HFFc6 (cell line): Measurements from ENCODE around the gene IQCN. TPM values are rescaled to one million over a fixed set of nuclear protein-coding genes. Genes with fewer than 3 reads are reported as not detected.
A peak's percentile ranks its signal among the peaks of the same experiment; 100 is the strongest.

ENCODE experiments used
- DNase-seq: peaks from one replicate; pipeline ENCODE4 v3.0.0-alpha.2; 2018
- H3K27ac Mint-ChIP-seq: 2 replicates; pipeline ENCODE4 v1.8.0; 2020; ENCODE audit warnings: mild to moderate bottlenecking, mixed read lengths
- H3K27me3 Mint-ChIP-seq: 2 replicates; pipeline ENCODE4 v1.8.0; 2021; ENCODE audit warnings: mild to moderate bottlenecking, moderate library complexity, mixed read lengths; ENCODE audit not compliant: insufficient read depth
- H3K36me3 Mint-ChIP-seq: 2 replicates; pipeline ENCODE4 v1.8.0; 2021; ENCODE audit warnings: low read depth, mixed read lengths
- H3K4me1 Mint-ChIP-seq: 2 replicates; pipeline ENCODE4 v1.8.0; 2020; ENCODE audit warnings: low read depth, mixed read lengths
- H3K4me3 Mint-ChIP-seq: 2 replicates; pipeline ENCODE4 v1.8.0; 2020; ENCODE audit warnings: mild to moderate bottlenecking, moderate library complexity, mixed read lengths
- H3K9me3 Mint-ChIP-seq: 2 replicates; pipeline ENCODE4 v1.8.0; 2020; ENCODE audit warnings: mild to moderate bottlenecking, mixed read lengths
- CTCF ChIP-seq: fragments of 200-600 bp; sonication (generic); IDR thresholded peaks from 2 replicates; pipeline ENCODE4 v1.5.0; 2021; ENCODE audit warnings: antibody characterized with exemption, mild to moderate bottlenecking
- total RNA-seq, 6 experiments: library from RNA; stranded (reverse); fragmentation: NEBNext Ultra II Directional; extraction: Animal tissue kit (Norgen Biotek cat#: 25700); gene quantifications; 2 replicates in 1 of 6; 3 replicates in 5 of 6; pipeline ENCODE4 v1.2.3, GENCODE V29; 2021

Gene IQCN
- total RNA-seq, 6 experiments from 2014 or later: 0.40 to 0.87 (median 0.55) TPM

DNA sequence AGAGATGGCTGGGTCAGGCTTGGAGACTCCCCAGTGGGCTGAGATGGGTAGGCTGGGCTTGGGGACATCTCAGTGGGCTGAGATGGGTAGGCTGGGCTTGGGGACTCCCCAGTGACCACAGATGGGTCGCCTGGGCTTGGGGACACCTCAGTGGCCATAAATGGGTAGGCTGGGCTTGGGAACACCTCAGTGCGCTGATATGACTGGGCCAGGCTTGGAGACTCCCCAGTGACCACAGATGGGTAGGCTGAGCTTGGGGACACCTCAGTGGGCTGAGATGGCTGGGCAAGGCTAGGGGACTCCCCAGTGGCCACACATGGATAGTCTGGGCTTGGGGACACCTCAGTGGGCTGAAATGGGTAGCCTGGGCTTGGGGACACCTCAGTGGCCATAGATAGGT lies 12.8 kb downstream of the IQCN start:
- Mint-ChIP-seq H3K4me1 (peaks cover 5% of the 10 kb centered on the region; the same call in 1 of the 2 replicates), H3K36me3 (peaks cover 8% of the 10 kb centered on the region), H3K9me3 (no peaks in the 10 kb centered on the region), H3K27me3 (peaks cover 8% of the 10 kb centered on the region), H3K27ac (no peak overlapping the region), H3K4me3 (no peak overlapping the region)
- TF ChIP-seq CTCF: no peak
- DNase-seq: no peak

GRCh38 chr19:18259893-18260292 lies 14.4 kb downstream of the IQCN start:
- Mint-ChIP-seq H3K27me3 (peaks cover 17% of the 10 kb centered on the region), H3K4me1 (peaks cover 5% of the 10 kb centered on the region; the same call in 1 of the 2 replicates), H3K27ac (no peak overlapping the region), H3K4me3 (no peak overlapping the region), H3K9me3 (no peaks in the 10 kb centered on the region), H3K36me3 (no peaks in the 10 kb centered on the region)
- no peak for DNase-seq
- TF ChIP-seq CTCF: no peak

DNA sequence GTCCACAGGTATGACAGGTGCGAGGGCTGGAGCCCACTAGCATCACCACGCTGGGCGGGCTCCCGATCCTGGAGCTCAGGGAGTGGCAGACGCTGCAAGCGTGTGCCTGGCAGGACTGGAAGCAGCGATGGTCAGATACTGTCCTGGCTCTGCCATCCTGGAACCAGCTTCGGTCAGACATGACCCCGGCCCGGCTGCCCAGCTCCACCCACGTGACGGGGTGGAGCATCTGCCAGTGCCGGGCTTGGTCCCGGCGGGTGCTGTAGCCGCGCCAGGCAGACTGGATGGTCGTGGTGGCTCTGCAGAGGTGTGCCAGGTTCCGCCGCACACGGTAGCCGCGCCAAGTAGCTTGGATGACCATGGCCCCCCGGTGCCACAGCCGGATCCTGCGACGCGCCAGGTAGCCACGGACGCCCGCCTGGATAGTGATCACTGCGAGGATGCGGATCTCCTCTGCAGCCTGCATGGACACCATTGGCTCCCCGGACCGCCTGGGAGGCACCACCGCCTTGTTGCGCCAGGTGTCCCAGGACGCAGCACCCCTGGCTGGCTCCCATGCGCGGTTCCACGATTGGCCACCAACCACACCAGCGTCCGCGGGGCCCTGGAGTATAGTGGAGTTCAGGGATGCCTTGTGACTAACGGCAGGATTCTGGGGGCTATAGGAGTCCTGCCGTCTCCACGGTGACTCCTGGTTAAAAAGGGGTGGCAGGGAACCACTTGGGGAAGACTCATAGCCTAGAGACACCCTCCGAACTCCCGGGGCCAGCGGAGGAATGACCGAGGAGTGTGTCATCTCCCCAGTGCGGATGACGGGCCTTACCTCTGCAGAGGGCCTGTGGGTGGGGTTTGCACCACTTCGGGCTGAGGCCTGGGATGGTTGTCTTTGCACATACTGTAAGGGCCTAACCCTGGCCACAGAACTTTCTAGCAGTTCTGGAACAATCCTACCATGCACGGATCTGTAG lies 16.5 kb downstream of the IQCN start:
- Mint-ChIP-seq H3K4me1 (peaks cover 5% of the 10 kb centered on the region; the same call in 1 of the 2 replicates), H3K9me3 (no peaks in the 10 kb centered on the region), H3K27me3 (peaks cover 24% of the 10 kb centered on the region), H3K36me3 (no peaks in the 10 kb centered on the region), H3K27ac (no peak overlapping the region), H3K4me3 (no peak overlapping the region)
- TF ChIP-seq CTCF: no peak
- DNase-seq: no peak

GRCh38 chr19:18254546-18255503 lies 19.4 kb downstream of the IQCN start:
- peak; percentile 26; the same call in 1 of the 2 replicates for TF ChIP-seq CTCF
- H3K36me3 Mint-ChIP-seq: no peaks in the 10 kb centered on the region
- no peak overlapping the region for H3K4me3 Mint-ChIP-seq
- H3K27me3 Mint-ChIP-seq: peaks cover 18% of the 10 kb centered on the region
- H3K4me1 Mint-ChIP-seq: peaks cover 5% of the 10 kb centered on the region; the same call in 1 of the 2 replicates
- DNase-seq: no peak
- no peaks in the 10 kb centered on the region for H3K9me3 Mint-ChIP-seq
- H3K27ac Mint-ChIP-seq: no peak overlapping the region

- Mint-ChIP-seq H3K27me3 (peaks cover 18% of the 10 kb centered on the region), H3K4me3 (no peak overlapping the region), H3K9me3 (no peaks in the 10 kb centered on the region), H3K27ac (no peak overlapping the region), H3K36me3 (no peaks in the 10 kb centered on the region), H3K4me1 (peaks cover 5% of the 10 kb centered on the region; the same call in 1 of the 2 replicates)
- TF ChIP-seq CTCF: no peak
- no peak for DNase-seq
These were observed 20.5 kb downstream of the IQCN start for GRCh38 chr19:18253716-18254115.
